Measurements from ENCODE around the gene ZFAND3.

ZFAND3 gene

GRCh38 chr6:38158762-38159350 lies 339.3 kb downstream of the ZFAND3 start:
- DNase-seq, result no peak

- DNase-seq, result no peak
These were observed 340.1 kb downstream of the ZFAND3 start for GRCh38 chr6:38159596-38159995.

- no peak for DNase-seq
These were observed 341.3 kb downstream of the ZFAND3 start for GRCh38 chr6:38160831-38161230.

- no peak for DNase-seq
These were observed 341.8 kb downstream of the ZFAND3 start for GRCh38 chr6:38161331-38161730.

GRCh38 chr6:38161754-38162492 lies 342.4 kb downstream of the ZFAND3 start:
- DNase-seq, result no peak

GRCh38 chr6:38162493-38163185 lies 343.1 kb downstream of the ZFAND3 start:
- no peak for DNase-seq

- DNase-seq, result no peak
These were observed 343.9 kb downstream of the ZFAND3 start for GRCh38 chr6:38163186-38164130.

GRCh38 chr6:38164131-38164481 lies 344.6 kb downstream of the ZFAND3 start:
- DNase-seq, result no peak

GRCh38 chr6:38164671-38165108 lies 345.2 kb downstream of the ZFAND3 start:
- no peak for DNase-seq

GRCh38 chr6:38166411-38167240 lies 347.1 kb downstream of the ZFAND3 start:
- DNase-seq, result no peak

GRCh38 chr6:38167598-38167997 lies 348.1 kb downstream of the ZFAND3 start:
- no peak for DNase-seq

- DNase-seq, result no peak
These were observed 348.6 kb downstream of the ZFAND3 start for GRCh38 chr6:38168126-38168525.

GRCh38 chr6:38168699-38169098 lies 349.2 kb downstream of the ZFAND3 start:
- DNase-seq, result no peak

- no peak for DNase-seq
These were observed 349.9 kb downstream of the ZFAND3 start for GRCh38 chr6:38169221-38169976.

GRCh38 chr6:38169977-38170526 lies 350.5 kb downstream of the ZFAND3 start:
- DNase-seq, result no peak

- DNase-seq, result no peak
These were observed 351.3 kb downstream of the ZFAND3 start for GRCh38 chr6:38170666-38171355.

GRCh38 chr6:38171997-38172738 lies 352.6 kb downstream of the ZFAND3 start:
- DNase-seq, result no peak

GRCh38 chr6:38172739-38173410 lies 353.3 kb downstream of the ZFAND3 start:
- no peak for DNase-seq

- no peak for DNase-seq
These were observed 354.4 kb downstream of the ZFAND3 start for GRCh38 chr6:38173909-38174308.
